Islet of Langerhans (tissue), 1 donor: Measurements from ENCODE around the gene USP28.

Experiments
- FAIRE-seq: peaks from one replicate; lab custom pipeline; 2011; peaks lifted over from hg19 to GRCh38; lab: Jason Lieb, UNC

The USP28 gene

DNA sequence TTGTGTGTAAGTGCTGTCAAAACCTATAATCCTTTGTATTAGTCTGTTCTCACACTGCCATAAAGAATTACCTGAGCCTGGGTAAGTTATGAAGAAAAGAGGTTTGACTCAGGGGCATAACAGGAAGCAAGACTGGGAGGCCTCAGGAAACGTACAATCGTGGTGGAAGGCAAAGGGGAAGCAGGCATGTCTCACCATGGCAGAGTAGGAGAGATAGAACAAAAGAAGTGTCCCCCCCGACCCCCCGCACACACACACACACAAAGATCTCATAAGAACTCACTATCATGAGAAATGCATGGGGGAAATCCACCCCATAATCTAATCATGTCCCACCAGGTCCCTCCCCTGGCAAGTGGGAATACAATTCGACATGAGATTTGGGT lies 2.3 kb upstream of the USP28 start:
- FAIRE-seq: no peak

DNA sequence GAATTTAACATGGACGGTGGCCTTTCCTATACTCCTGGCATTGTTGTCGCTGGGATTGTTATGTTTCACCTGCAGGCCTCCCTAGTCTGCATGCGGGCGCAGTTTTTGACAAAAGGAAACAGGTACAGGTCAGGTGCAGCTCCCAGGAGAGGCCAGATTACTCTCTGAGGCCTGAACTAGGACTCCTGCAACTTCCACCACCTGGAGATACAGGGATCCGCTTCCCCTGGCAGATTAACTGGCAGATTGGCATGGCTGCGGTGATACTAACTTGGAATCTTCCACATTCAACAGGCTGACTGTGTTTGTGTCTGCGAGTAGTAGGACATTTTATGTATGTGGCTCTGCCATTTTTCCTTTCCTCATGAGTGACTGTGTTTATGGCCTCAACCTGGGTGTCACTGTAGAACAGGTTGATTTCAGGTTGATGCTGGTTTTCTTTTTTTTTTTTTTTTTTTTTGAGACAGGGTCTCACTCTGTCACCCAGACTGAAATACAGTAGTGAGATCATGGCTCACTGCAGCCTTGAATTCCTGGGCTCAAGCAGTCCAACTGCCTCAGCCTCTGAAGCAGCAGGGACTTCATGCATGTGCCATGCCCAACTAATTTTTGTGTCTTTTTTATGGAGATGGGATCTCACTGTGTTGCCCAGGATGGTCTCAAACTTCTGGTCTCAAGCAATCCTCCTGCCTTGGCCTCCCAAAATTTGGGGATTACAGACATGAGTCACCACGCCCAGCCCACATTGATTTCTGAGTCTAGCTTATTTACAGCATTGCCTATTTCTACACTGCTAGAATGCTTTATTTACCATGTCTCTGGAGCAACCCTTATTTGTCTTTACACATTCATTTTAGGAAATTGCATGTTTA lies 1.7 kb upstream of the USP28 start:
- FAIRE-seq: no peak

DNA sequence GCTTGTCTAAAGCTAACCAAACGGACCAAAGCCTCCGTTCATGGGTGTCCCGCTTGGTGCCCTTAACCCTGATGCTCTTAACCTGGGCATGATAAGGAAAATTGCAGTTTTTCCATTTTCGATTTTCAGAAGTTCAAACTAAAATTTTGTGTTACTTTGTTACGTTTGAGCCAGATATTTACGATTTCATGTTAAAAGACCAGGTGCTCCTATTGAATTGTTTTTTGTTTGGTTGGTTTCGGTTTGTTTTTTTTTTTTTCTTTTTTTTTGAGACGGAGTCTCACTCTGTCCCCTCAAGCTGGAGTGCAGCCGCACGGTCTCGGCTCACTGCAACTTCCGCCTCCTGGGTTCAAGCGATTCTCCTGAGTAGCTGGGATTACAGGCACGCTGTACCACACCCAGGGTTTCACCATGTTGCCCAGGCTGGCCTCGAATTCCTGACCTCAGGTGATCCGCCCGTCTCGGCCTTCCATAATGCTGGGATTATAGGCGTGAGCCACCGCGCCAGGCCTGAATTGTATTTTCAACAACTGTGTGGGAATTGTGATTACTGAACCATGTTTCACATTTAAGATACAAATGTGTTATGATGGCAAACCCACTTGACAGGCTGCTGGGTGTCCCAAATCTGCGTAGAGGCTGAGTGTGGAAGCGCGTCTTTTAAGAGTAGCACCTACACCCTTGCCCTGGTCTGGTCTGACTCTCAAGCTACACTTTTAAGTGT lies 864 bp upstream of the USP28 start:
- FAIRE-seq: no peak

DNA sequence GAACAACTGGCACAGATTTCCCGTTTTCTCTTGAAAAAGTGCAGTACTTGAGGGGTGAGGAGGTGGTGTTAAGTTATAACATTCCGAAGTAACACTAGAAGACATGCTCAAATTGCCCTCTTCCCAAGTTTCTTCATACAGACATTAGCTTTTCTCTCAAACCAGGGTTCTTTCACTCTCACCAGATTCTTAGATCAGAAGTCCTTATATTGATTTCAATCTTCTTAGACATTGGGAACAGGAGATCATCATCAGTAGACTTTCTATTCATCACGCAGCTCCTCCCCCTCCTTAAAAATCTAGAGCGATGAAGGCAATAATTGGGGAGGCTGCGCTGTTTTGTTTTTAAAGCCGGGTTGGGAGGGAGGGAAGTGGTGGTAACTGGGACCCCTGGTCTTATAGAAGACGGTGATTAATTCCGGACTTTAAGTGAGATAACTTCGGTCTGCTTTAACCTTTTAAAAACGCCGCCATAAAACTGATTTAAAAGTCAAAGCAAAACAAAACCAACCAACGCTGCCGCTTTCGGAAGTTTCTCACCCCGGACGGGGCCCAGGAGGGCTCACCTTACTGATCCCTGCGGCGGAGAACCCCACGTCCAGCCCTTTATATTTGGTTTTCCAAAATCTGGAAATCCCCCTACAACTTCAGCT lies 665 bp downstream of the USP28 start:
- no peak for FAIRE-seq

DNA sequence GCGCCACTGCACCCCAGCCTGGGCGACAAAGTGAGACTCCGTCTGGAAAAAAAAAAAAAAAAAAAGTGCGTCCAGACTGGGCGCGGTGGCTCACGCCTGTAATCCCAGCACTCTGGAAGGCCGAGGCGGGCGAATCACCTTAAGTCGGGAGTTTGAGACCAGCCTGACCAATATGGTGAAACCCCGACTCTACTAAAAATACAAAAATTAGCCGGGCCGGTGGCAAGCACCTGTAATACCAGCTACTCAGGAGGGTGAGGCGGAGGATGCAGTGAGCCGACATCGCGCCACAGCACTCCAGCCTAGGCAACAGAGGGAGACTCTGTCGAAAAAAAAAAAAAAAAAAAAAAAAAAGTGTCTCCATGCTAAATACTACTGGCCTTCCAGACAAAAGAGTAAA lies 1.3 kb downstream of the USP28 start:
- FAIRE-seq: no peak

DNA sequence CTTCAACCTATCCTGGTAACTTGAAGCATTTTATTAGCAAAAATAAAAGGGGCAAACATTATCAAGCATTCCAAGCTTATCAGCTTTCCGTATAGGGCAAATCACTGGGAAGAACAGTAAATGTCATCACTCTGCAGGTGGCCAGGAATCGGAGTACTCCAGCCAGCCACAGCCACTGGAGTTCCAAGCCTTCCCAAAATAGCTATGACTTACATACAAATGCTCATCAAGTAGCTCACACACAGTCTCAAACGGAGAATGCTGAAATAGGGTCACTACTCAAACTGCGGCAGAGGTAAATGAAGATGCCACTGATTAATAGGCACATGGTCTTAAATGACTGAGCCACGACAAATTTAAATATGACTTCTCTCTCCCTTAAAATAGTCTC lies 2.1 kb downstream of the USP28 start:
- FAIRE-seq: no peak

DNA sequence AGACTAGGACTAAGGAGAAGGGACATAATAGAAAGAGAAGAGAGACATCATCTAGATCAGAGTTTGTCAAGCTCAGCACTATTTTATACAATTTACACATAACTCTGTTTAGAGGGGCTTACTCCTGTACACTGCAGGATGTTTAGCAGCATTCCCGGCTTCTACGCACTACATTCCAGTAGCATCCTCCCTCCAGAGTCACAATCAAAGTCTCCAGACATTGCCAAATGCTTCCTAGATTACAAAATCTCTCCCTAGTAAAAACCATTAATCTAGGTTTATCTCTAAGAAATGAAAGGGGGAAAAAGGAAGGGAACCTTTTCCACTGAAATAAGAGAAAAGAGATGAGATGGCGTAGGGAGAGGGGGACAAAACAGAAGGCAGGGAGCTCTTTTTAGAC lies 4.0 kb downstream of the USP28 start:
- no peak for FAIRE-seq

DNA sequence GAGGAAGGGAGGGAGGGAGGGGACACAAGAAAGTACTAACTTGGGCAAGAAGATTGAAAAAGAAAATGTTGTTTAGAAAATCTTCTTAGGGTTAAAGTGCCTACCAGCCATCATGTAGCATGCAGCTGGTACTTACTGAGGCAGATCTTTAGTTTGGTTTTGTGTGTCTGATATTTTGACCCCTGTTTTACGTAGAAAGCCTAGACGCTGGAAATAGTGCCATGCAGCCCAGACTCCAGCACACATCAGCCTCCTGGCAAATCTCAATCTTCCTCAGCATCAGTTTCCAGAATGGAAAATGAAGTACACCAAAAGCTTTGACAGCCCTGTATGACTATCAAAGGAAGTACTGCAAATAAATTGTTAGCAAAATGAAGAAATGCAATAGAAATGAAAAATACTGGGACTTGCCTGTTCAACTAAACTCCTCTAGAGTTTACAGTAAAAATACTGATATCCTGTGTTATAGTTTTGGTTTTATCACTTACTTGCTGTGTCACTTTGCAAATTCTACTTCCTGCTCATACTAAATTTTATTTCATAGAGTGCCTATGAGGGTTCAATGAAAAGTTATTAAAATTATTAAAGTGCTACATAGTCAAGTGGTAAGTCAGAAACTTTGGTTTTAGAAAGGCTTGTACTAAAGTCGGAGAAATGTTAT lies 7.4 kb downstream of the USP28 start:
- FAIRE-seq: no peak

DNA sequence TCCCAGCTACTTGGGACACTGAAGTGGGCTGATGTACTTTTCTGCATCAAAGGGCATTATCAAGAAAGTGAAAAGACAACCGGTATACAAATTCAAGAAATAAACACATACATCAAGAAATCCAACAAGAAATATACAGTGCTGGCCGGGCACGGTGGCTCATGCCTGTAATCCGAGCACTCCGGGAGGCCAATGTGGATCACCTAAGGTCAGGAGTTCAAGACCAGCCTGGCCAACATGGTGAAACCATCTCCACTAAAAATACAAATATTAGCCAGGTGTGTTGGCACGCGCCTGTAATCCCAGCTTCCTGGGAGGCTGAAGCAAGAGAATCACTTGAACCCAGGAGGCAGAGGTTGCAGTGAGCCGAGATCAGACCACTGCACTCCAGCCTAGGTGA lies 9.5 kb downstream of the USP28 start:
- no peak for FAIRE-seq

DNA sequence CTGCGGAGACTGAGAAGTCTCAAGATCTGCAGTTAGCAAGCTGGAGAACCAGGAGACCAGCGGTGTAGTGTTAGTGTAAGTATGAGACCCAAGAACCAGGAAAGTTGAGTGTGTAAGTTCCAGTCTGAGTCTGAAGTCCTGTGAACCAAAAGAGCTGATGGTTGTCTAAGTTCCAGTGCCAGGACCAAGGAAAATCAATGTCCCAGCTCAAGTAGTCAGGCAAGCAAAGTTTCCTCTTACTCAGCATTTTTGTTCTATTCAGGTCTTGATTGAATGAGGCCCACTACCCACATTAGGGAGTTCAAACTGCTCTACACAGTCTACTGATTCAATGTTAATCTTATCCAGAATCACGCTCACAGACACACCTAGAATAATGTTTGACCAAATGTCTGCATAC lies 11.0 kb downstream of the USP28 start:
- no peak for FAIRE-seq

DNA sequence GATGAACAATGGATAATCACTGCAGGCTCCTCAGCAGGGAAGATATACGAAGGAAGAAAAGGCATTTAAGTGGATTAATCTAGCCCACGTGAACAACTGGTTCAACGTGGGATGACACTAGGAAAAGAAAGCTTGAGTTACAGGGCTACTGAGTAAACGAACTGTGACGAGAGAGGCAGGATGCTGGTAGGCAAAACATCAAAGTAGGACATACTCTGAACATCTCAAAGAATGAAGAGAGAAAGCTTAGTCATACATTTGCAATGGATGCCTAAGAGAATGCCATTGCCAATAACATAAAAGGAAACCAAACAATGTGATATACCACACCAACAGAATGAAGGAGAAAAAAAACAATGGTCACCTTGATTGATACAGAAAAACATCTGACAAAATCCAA lies 12.9 kb downstream of the USP28 start:
- no peak for FAIRE-seq

DNA sequence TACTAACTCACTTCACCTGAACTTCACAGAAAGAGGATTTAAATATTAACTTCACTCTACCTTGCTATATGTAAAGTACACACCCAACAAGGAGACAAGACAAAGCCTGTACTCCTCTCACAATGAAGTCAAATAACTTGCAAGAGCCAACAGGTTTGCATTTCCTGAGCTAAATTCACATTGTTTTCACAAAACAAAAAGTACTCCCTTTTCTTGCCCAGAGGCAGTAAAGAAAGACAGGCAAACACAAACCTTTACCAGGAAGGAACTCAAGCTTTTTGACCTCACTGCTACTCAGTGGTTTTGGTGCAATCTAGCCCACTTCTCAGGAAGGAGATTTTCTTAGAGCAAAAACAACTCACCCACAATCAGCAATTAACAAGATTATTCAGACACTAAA lies 15.7 kb downstream of the USP28 start:
- FAIRE-seq: no peak

DNA sequence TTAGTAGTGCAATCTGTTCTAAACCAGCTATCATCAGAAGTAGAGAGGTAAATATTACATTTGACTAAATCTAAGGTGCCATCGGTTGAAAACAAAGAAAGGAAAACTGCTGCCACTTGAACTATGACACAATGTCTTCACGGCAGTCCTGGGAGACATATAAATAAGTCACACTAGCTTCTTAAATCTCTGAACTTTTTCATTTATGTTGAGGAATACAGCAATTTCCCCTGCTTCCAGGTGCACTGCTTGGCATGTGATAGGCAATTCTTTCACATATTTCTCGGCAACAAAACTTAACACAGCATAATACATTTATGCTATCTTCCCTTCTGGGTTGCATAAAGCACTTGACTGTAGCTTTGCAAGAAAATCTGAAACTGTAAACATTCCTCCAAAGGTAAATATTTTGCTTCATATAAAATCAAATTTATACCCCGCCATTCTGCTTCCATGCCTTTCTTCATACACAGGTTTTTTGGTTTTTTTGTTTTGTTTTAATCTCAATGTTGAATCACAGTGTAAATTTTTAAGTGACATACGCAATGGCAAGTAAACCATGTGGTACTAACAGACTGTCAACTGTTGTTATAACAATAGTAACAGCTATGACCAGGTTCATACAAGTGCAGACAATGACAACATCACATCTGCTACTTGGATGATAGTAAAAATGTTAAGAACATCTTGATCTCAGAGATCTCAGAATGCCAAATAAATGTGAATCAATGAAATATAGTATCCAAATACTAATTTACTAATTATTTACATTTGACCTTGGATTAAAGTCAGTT lies 18.2 kb downstream of the USP28 start:
- no peak for FAIRE-seq

DNA sequence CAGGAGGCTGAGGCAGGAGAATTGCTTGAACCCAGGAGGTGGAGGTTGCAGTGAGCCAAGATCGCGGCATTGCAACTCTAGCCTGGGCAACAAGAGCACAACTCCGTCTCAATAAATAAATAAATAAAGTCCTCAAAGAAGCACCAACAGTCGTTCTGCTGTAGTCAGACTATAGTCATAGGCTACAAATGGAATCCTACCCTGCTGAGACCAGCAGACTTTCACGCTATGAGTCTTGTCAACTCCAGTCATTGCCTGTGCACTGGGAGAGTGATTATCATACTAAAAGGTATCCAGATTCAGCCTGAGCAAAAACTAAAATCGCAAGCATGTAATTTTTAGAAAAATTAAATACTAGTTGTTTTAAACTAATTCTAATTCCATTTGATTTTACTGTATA lies 19.6 kb downstream of the USP28 start:
- FAIRE-seq: no peak

DNA sequence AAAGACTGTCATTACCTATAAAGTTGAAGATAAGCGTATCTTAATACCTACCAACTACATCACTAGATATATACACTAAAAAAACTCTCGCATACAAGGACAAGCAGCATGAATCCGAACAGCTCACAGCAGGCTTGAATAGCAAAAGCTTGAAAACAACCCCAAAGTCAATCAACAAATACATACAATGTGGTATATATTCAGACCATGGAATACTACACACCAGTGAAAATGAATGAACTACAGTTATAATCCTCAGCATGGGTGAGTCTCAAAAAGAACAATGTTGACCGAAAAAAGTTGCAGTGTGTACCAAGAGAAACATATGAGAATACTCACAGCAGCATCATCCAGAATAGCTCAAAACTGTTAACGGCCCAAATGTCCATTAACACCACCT lies 25.2 kb downstream of the USP28 start:
- no peak for FAIRE-seq

DNA sequence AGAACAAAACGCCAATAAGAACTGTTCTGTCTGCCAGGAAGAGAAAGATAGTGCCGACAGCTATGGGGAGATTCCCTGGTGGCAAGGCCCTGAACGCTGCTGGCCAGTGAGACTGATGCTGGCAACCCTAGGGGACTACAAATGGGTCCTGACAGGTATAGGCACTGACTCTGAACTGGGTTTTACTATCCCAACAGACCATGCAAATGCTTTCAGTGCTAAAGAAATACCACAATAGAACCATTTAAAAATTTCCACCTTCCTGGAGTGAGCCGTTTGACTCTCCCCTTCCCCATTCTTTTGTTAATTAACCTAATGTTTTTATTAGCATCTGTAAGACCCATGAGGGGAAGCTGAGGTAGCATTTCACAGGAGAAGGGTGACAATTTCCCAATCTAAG lies 25.7 kb downstream of the USP28 start:
- FAIRE-seq: no peak

DNA sequence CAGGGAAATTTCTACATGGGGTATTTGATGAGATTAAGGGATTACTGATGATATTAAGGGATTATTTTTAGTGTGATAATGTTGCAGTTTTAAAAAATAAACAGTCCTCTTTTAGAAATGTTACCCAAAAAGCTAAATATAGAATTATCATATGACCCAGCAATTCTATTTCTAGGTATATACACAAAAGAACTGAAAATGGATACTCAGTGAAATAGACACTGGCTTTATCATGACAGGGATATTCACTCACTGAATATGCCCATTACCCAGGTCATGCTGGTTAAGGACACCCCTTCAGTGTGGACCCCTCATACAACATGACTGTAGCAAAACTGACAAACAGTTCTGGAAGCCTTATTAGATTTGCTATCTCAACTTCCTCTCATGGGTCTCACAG lies 27.8 kb downstream of the USP28 start:
- no peak for FAIRE-seq

DNA sequence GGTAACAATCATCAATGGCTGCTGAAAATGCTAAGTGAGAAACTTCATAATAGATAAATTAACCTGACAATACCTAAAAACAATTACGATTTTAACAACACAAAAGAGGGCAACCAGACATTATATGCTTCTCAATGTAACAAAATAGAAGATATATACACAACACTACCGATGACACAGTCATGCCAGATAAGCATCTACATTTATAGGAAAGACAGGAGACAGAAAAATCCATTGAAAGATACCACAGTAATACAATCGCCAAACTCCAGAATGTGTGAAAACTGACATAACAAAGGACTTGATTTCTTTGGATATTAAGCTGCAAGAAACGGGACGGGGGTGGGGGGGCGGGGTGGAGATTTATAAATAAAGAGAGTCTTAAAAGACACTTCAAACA lies 28.3 kb downstream of the USP28 start:
- no peak for FAIRE-seq

DNA sequence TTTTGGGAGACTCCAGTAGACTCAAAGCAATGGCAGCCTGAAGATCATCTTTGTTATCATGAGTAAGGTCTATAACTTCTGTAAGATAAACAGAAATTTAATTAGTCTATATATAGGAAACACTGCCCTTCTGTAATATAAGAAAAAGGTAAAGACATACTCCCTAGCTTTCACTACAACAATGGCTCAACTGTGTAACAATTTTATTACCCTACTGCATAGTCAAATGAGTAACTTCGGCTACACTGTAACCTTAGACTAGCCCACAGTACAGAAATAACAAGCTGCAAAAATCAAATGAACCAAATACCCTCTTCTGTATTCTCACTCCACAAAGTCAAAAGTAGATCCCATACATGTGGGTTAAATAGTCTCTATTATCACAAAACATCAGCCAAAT lies 33.7 kb downstream of the USP28 start:
- FAIRE-seq: no peak

DNA sequence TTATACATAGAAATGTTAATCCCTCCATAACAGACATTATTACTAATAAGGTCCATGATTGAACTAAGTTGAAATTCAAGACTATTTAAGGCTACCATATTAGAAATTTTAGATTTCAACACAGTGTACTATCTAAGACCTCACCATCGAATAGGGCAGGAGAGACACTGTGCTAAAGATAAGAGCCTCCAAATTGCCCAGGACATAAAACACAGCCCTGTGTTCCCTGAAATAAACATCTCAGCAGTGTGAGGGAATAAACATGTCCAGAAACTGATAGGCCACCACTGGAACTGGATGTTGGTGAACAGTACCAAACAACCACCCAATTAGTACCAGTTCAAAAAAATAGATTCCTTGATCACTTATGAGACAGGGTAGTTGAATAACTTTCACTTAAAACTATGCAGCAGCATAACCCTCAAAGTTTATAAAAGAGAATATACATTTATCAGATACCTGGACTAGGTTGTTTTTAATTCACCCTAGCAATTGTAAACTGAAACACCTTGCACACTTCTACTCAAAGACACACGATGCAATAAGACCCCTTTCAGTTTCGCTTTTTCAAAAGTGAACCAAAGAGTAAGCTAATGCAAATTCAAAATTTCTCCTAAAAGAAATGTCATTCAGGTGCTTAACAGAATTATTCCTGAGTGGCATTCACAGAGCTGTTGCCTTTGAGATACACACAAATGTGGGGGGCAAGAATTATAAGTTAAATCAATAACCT lies 34.3 kb downstream of the USP28 start:
- no peak for FAIRE-seq

DNA sequence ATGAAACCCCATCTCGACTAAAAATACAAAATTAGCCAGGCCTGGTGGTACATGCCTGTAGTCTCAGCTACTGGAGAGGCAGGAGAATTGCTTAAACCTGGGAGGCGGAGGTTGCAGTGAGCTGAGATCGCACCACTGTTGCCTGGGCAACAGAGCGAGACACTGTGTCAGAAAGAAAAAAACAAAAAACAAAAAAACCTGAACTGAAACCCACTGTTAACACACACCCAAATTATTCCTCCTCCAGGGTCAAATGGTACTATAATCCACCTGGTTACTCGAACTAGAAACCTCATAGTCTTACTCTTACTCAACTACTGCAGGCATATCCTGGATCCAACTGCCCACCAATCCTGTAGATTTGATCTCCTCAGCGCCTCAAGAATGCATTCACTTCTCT lies 35.5 kb downstream of the USP28 start:
- no peak for FAIRE-seq
